Amygdala (tissue), 56 donors: ENCODE data around the gene NXPH3.
"Not testable (repeated sequence)": the region's sequence is repeated elsewhere in the genome, so short reads cannot be mapped to it uniquely, and the experiment has no call there.

Experiments used
- DNase-seq, 56 donors: peaks; one replicate each; lab custom pipeline; 2025; lab: John Stamatoyannopoulos, UW

Gene NXPH3

DNA sequence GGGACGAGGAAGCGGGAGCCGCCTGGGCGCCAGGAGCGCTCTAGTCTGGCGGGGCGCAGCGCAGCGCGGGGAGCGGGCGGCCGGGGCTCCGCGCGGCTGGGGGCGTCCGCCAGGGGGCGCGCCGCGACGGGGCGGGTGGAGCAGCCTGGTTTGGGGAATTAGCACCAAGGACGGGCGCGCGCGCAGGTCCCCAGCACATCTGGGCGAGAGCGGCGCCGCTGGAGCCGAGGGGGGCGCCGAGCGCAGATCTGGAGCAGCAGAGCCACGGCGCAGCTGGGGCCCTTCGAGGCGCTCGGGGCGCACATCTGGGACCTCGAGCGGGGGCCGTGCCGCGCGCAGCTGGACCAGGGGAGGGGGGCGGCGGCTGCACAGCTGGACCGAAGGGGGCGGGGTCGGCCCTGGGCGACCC lies at the start of gene NXPH3:
Gene NXPH3, plus strand, starts transcription at position 193 of the 409 bp plus-strand sequence. CDS start 349 bp downstream, outside the sequence.
- DNase-seq, result peak in 21 of 56 donors; percentile 11 to 68 (median 28)

DNA sequence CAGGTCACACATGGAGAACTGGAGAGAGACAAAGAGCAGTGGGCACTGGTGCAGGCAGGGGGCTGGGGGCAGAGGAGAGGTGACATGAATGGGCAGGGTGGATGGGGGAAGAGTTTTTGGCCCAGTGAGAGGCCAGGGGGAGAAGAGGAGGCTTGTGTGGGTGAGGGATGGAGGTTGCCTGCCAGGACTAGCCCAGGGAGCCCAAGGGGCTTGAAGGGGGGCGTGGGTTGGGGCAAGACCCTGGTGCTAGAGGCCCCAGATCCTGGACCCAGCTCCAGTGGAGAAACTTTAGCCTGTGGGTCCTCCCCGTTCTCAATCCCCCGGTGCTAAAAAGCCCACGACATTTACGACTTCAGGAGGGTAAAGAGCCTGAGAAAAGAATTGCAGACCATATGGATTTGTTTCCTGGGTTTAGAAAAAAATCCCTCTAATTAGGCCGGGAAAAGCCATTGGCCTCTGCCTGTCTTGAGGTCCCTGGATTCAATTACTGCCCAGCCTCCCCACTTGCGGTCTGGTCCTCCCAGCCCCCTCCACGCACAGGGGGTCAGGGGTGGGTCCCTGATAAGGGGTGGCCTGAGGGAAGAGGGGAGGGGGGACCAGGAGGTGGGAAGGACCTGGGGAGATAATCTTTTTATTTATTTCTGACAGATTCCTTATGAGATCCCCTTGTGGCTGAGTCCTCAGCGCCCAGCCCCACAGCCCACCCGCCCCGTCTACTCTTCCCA lies 47.6 kb upstream of the NXPH3 start:
- DNase-seq, result no peak

DNA sequence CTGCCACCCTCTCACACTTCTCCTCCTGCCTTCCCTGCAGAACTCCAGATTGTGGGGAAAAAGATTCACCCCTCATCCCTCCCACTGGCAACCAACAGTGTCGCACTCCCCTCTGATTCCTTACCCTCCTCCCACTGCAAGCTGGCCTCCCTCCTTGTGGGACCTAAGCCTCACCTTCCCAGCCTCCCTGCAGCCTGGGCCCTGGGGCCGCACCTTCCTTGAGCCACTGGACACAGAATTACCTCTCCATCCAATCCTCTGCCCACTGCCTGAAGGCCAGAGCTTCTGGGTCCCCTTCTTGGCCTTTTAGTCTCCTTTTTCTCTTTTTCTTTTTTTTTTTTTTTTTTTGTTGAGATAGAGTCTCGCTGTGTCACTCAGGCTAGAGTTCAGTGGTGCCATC lies 46.7 kb upstream of the NXPH3 start:
- no peak for DNase-seq

DNA sequence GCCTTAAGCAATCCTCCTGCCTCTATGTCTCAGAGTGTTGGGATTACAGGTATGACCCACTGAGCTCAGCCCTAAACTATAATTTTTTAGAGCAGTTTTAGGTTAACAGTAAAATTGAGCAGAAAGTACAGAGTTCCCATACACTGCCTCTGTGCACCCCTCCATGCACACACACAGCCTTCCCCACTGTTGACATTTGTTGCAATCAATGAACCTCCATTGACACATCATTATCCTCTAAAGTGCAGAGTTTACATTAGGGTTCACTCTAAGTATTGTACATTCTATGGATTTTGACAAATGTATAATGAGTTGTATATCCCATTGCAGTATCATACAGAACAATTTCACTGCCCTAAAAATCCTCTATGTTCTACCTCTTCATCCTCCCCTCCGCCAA lies 45.6 kb upstream of the NXPH3 start:
- DNase-seq, result no peak

DNA sequence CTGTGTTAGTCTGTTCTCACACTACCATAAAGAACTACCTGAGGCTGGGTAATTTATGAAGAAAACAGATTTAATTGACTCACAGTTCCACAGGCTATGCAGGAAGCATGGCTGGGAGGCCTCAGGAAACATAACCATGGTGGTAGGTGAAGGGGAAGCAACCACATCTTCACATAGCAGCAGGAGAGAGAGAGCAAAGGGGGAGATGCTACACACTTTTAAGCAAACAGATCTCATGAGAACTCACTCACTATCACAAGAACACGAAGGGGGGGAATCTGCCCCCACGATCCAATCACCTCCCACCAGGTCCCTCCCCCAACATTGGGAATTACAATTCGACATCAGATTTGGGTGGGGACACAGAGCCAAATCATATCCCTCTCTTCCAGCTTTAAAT lies 31.8 kb upstream of the NXPH3 start:
- no peak for DNase-seq

DNA sequence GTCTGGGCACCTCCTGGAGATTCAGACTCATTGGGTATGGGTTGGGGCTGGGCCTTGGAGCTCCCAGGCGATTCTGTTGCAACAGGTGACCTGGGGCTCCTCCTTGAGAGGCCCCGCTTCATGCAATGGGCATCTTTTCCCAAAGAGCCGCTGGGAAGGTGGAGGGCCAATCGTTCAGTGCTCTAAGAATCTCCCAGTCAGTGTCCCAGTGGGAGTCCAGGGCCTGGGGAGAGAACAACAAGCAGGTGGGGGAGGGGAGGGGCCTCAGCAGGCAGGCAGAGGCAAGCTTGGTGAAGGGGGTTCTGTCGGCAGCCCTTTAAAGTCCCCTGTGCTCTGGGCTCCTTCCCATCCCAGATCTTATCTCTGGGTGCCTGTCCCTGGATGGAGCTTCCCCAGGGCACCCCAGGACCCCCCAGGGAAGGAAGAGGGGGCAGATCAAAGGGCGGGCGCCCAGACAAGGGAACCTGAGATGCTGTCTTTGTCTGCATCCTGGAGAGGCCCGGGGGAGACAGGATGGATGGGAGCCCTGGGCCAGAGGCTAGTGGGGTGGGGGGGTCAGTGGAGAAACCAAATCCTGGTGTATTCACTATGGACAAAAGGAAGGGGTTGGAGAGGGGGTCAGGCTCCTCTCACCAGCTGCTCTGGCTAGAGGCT lies 30.5 kb upstream of the NXPH3 start:
- no peak for DNase-seq

DNA sequence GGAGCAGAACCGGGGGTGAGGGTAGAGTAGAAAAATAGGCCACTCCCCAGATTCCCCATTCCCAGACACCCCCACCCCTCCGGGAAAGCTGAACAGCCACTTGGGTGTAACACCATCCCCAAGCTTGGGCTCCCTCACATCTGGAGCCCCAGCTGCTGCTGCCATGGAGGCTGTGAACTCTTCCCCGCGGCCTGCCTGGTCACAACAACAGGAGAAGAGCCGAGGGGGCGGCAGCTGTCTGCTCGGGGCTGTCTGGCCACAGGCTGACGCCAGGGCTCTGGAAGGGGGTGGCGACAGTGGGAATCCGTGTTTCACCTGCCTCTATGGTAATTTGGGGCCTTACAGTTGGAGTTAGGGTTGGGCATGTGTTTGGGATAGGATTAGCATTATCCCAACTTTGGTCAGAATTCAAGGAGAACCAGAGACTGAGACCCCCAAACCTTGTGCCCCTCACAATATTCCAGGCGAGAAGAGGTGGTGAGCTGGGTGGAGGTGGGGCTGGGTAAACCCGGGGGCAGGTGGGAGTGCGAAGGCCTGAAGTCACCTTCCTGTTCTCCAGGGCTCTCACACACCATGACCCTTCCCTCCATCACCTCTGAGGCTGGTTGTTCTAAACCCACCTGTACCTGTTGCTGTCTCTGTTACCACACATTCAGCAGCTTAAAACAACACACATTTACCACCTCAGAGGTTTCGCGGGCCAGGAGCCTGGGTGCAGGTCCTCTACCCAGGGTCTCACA lies 29.7 kb upstream of the NXPH3 start:
- no peak for DNase-seq

DNA sequence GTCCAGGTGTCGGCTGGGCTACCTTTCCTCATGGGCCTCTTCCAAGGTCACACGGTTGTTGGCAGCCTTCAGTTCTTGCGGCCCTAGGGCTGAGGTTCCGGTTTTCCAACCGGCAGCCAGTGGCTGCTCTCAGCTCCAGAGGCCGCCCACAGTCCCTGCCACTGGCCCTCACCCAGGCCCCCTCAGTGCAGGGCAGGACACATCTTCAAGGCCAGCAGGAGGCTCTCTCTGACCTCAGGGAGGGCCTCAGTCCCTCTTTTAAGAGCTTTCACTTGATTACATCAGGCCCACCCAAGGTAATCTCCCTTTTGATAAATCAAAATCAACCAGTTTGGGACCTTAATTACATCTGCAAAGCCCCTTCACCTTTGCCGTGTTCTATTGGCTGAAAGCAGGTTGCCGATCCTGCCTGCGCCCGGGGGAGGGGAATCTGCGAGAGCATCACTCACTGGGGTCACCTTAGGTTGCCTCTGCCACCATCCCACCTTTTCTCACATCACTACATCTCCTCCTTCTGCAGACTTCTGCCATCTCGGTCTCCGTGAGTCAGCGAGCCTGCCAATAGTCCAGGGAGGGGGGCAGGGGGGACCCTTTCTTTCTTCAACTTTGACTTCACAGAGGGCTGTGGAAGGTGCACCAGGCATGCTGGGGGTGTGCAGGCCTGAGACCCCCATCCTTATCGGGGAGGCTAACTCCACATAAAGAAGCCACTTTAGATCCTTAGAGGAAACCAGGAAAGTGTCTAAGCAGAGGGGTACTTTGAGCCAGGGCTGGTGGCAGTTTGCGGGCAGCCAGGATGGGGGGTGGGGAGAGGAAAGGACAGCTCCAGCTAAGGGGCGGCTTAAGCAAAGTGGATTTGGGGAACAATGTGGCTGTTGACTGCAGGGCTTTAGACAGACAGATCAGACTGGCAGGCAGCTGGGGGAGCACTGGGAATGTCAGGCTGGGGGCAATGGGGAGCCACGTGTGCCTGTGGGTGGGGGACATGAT lies 28.8 kb upstream of the NXPH3 start:
- DNase-seq, result no peak

DNA sequence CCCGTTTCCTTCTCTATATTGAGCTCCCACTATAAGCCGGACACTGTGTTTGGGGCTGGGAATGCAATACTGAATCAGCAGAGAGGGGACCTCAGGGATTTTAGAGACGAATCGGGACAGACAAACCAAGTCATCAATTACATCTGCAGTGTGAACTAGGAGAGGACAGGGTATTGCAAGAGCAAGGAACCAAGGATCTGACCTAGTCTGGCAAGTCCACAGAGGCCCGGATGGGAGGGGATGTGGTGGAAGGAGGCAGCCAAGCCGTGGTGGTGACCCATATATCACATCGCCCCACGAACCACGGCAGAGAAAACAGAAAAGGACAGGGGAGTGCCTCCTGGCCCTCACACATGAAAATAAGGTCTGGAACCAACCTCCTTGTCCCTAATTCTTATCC lies 28.1 kb upstream of the NXPH3 start:
- no peak for DNase-seq

DNA sequence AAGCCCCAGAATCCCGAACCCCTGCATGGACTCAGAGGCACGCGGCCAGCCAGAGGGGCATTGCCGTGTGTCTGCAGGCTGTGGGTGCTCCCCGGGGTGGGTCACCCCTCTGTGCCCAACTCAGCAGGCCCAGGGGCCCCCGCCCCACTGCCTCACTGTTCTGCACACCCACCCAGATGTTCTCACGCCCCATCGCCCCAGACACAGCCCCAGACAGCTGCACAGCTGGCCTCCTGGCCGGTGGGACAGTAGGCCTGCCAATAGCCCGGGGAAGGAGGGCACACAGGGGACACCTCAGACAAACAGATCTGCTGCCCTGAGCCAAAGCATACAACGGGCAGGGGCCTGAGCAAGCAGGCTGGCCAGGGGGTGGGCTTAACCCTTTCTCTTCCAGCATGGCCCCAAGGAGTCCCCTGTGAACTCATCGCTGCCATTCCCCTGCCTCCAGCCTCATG lies 27.6 kb upstream of the NXPH3 start:
- no peak for DNase-seq

DNA sequence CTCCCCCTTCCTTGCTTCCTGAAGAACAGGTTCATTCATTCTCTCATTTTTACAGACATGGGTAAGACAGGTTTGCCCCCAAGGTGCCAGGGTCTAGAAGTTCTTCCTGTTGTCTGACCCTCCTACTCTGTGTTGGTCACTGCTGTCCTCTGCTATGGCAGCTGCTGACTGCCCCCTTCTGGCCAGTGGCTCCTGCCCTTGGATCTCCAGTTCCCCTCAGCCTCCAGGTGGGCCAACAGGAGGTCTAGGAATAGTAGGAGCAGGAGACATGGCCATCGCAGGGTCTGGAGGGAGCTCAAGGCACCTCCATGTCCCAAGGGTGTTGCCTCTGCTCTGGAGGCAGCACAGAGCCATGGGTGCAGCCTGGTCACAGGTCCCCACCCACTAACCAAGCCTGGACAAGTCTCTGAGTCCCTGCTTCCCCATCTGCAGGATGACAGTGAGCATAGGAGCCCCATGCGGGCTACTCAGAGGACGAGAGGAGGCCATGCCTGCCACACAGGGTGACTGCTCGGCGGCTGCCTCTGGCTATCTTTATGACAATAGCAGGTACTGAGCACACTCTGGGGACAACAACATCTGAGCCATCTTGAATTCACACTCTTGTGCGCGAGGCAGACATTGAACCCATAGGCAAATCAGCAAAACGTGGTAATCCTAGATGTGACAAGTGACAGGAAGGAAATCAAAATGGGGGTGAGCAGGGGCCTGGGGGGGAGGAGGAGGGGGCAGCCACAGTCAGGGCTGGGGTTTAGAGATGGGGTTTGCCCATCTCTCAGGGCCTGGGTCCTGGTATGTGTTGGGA lies 27.0 kb upstream of the NXPH3 start:
- peak in 8 of 56 donors; percentile 6 to 46 (median 12) for DNase-seq

DNA sequence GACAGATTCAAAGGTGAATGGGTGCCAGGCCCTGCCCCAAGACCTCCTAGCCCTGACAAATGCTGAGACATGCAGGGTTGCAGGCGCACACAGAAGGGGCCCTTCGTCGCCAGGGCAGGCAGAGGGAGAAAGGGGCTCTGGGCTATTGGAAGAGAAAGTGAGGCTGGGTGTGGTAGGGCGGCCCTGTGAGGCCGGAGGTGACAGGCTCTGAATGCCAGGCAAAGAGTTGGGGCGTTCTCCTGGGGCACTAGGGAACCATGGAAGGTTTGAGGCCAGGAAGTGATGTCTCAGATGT lies 26.4 kb upstream of the NXPH3 start:
- no peak for DNase-seq

DNA sequence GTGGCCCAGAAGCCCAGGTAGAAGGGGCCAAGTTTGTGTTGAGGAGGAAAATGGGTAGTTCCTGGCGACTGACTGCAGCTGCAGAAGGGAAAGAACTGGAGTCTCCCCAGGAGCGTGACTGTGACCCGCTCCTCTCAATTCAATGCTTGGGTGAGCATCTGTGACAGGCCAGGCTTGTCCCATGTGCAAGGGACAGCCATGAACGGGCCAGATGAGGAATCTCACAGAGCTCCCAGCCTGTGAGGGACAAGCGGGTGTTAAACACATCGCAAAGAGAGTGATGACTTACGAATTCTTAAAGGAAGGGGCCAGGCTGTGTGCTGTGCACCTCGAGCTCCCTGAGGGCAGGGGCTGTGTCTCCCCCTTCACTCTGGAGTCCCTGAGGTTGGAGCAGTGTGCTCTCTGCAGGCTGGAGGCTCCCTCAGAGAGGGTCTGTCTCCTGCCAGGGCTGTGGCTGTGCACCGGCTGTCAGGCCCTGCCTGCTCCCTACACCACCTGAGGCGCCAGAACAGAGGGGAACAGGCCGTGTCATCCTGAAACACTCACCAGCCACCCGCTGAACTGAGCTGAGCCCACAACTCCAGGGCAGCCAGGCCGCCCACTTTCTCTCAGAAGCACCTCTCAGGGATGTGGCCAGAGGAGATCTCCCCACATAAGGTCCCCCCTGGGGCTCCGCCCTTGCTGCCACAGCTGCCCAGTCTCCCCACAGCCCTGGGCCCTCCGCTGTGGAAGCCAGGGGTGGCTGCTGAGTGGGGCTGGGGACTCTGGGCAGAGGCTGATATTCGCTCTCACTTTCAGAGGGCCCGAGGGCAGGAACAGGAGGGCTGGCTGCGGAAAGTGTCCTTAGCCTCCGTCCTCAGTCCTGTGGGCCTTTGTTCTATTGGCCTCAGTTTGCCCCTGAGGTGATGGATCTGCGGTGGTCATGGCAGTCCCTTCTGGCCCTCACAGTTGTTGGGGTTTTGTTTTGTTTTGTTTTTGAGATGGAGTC lies 25.7 kb upstream of the NXPH3 start:
- no peak for DNase-seq

DNA sequence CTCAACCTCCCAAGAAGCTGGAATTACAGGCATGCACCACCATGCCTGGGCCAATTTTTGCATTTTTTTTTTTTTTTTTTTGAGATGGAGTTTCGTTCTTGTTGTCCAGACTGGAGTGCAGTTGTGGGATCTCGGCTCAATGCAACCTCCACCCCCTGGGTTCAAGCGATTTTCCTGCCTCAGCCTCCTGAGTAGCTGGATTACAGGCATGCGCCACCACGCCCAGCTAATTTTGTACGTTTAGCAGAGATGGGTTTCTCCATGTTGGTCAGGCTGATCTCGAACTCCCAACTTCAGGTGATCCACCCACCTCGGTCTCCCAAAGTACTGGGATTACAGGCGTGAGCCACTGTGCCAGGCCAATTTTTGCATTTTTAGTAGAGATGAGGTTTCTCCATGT lies 24.9 kb upstream of the NXPH3 start:
- not testable (repeated sequence) for DNase-seq

DNA sequence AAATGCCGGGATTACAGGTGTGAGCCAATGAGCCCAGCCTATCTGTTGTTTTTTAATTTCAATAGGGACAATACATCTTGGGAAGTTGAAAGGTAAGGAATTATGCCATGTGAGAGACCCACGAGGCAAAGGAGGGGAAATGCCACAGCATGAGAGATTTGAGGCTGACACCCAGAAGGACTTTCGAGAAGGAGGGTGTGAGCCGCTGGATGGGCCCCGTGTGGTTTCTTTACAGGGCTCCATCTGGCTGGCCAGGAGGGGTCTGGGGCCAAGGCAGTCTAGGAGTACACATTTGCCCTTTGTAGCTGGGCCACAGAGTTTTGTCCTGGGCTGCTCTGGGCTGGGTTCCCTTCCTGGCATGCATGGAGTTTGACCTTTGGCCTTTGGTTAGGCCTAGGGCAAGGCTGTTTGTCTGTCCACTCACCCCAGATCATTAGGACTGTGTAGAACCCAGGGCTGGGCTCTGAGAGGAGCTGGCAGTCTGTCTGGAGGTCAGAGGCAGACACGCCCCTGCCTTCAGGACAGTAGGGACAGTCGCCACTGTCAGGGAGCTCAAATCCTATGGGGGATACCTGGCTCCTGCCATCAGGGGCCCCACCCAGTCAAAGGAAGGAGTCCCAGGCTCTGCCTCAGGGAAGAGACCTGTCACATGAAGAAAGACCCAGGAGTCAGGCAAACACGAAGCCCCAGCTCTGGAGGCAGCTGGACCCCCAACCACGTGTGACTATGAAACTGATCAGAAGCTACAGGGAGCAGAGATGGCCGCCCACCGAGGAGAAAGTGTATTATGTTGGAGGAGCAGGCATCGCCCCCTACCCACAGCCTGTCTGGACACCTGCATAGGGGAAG lies 24.2 kb upstream of the NXPH3 start:
- DNase-seq, result no peak

DNA sequence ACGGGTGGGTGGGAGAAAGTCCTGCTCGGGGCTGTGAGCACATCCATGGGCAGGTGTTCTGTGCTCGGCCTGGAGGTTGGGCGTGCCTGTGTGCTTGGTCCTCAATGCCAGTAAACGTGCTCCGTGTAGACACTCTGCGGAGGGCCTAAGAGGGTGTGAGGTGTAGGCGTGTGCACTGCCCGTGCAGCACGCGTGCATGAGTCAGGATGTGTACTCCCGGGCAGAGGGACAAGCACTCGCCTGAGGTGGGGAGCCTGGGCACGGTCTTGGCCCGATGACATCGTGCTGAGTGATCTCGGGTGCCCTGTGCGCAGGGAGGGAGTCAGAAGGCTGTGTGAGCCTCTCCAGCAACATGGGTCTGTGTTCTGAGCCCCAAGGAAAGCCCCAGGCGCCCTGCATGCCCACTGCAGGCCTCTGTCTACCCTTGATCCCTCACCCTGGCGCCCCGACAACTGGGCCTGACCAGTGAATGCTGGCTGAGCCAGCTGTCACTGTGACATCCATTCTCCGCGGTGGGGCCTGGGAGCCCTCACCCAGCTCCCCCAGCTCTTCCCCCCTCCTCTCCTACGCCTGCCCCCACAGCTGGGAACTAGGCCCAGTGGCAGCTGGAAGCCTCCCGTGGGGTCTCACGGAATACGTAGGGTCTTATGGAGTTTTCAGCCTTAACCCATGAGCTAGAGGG lies 23.5 kb upstream of the NXPH3 start:
- no peak for DNase-seq
